ENCODE results near the gene FGF7. TPM values are rescaled to one million over a fixed set of nuclear protein-coding genes. Genes with fewer than 3 reads are reported as not detected.

Gene FGF7
- total and polyA plus RNA-seq, 2 donors (not counting 3 experiments of a cell fraction or from before 2014, with no cell fraction given): not detected

DNA sequence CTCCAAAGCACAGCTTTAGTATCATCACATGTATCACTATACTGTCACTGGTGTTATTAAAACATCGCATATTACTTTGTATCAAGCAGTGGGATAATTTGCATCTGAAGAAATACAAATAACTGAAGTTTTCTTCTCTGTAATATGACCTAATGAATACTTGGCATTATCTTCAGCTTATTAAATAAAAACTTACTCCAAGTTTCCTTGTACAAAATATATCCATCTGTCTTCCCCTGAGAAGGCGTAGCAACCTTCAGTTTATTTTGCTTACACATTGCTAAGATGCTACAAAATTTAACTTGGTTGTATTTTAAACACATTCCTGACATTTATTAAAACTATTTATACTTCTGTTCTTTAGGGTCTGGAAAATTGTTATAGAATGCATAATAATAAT lies 13.7 kb downstream of the FGF7 start:
- Histone ChIP-seq H3K79me2 (ENCODE audit: control insufficient read depth, insufficient read depth, low read length) (no peaks in the 10 kb centered on the region), H3K4me2 (ENCODE audit: insufficient read depth, low read length) (no peak overlapping the region), H3K4me1 (ENCODE audit: control insufficient read depth, extremely low read depth, insufficient read depth, low read length) (no peaks in the 10 kb centered on the region), H3K9me3 (replicated peaks; ENCODE audit: control insufficient read depth, insufficient read depth, low read length) (no peaks in the 10 kb centered on the region), H3K9ac (replicated peaks; ENCODE audit: extremely low read depth, insufficient read depth, low read length) (no peak overlapping the region), H3K9me1 (replicated peaks; ENCODE audit: control insufficient read depth, extremely low read depth, insufficient read depth, low read length) (no peaks in the 10 kb centered on the region), H3K27me3 (ENCODE audit: control insufficient read depth in 2 of 2, insufficient read depth in 2 of 2, low read length in 2 of 2) (no peaks in the 10 kb centered on the region), H2AFZ (ENCODE audit: low read depth, low read length) (no peak overlapping the region), H3K27ac (ENCODE audit: insufficient read depth, low read depth, low read length) (no peak overlapping the region), H3K36me3 (ENCODE audit: control insufficient read depth in 2 of 2, extremely low read depth in 1 of 2, insufficient read depth in 2 of 2, low read length in 2 of 2) (no peaks in the 10 kb centered on the region), H4K20me1 (replicated peaks; ENCODE audit: control insufficient read depth, extremely low read depth, insufficient read depth, low read length) (no peaks in the 10 kb centered on the region), H3K4me3 (replicated peaks in 1 of 3; ENCODE audit: insufficient read depth in 1 of 3, low read depth in 1 of 3, low read length in 3 of 3) (no peak overlapping the region)
- no peak for FAIRE-seq
- dilution Hi-C loops (cut with MboI; ENCODE audit: extremely low pct_ligation_motif_present, low sequenced_read_pairs) (no loop called here), intact Hi-C loops (cut with micrococcal nuclease) (no loop called here)
- TF ChIP-seq, protein P1, sequence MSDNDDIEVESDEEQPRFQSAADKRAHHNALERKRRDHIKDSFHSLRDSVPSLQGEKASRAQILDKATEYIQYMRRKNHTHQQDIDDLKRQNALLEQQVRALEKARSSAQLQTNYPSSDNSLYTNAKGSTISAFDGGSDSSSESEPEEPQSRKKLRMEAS (IDR thresholded peaks at IDR 0.05; ENCODE audit: insufficient read depth, insufficient read length): no peak
- TF ChIP-seq, protein P2, sequence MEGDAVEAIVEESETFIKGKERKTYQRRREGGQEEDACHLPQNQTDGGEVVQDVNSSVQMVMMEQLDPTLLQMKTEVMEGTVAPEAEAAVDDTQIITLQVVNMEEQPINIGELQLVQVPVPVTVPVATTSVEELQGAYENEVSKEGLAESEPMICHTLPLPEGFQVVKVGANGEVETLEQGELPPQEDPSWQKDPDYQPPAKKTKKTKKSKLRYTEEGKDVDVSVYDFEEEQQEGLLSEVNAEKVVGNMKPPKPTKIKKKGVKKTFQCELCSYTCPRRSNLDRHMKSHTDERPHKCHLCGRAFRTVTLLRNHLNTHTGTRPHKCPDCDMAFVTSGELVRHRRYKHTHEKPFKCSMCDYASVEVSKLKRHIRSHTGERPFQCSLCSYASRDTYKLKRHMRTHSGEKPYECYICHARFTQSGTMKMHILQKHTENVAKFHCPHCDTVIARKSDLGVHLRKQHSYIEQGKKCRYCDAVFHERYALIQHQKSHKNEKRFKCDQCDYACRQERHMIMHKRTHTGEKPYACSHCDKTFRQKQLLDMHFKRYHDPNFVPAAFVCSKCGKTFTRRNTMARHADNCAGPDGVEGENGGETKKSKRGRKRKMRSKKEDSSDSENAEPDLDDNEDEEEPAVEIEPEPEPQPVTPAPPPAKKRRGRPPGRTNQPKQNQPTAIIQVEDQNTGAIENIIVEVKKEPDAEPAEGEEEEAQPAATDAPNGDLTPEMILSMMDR (IDR thresholded peaks at IDR 0.05; ENCODE audit: extremely low read depth in 1 of 2, insufficient read depth in 1 of 2, low read depth in 1 of 2, low read length in 2 of 2): no peak
- TF ChIP-seq JUN (IDR thresholded peaks at IDR 0.05; ENCODE audit: borderline replicate concordance, insufficient read depth, insufficient read length, low read depth) (no peak), POLR2AphosphoS5 (IDR thresholded peaks at IDR 0.05; ENCODE audit: insufficient read depth, low read depth, low read length) (no peak), POLR2A (IDR thresholded peaks at IDR 0.05; ENCODE audit: low read depth, low read length) (no peak), FOS (IDR thresholded peaks at IDR 0.05; ENCODE audit: borderline replicate concordance, insufficient read depth, low read length) (no peak), MYC (IDR thresholded peaks at IDR 0.05; ENCODE audit: low read depth, low read length) (no peak)
- DNase-seq (ENCODE audit: low read depth, low spot score): no peak
- no TSS peak for BruUV-seq (replicated peaks)
- POLR2A ChIA-PET: no interaction called here
- CTCF ChIA-PET: interaction anchor here (0.5 to 1.6 kb wide), 6 partner anchors 11 to 708 kb away, joined by 3 to 4 read pairs (median 3); no protein-coding TSS in a partner anchor
